H54 (cell line): ENCODE results near the gene CD276.

Source experiments
- DNase-seq: peaks from one replicate; pipeline ENCODE4 v3.0.0; 2011; ENCODE audit warnings: low spot score, mixed read lengths; ENCODE audit not compliant: insufficient read length
- FAIRE-seq: peaks from 3 replicates; lab custom pipeline; 2011; peaks lifted over from hg19 to GRCh38; lab: Jason Lieb, UNC
- POLR2A ChIP-seq: IDR thresholded peaks from 2 replicates; pipeline ENCODE4 v1.6.1; 2011; ENCODE audit warnings: low read depth, mild to moderate bottlenecking, low read length

CD276 gene

GRCh38 chr15:73737535-73737934 lies 53.4 kb downstream of the CD276 start:
- DNase-seq, result no peak
- no peak for TF ChIP-seq POLR2A
- FAIRE-seq, result no peak

GRCh38 chr15:73740152-73741048 lies 56.2 kb downstream of the CD276 start:
- FAIRE-seq (no peak), DNase-seq (no peak)

GRCh38 chr15:73741321-73741836 lies 57.2 kb downstream of the CD276 start:
- TF ChIP-seq POLR2A, result no peak
- DNase-seq, result no peak
- no peak for FAIRE-seq

More at GRCh38 chr15:73740152-73741048, 56.2 kb downstream of the CD276 start:
- TF ChIP-seq POLR2A, result no peak

DNA sequence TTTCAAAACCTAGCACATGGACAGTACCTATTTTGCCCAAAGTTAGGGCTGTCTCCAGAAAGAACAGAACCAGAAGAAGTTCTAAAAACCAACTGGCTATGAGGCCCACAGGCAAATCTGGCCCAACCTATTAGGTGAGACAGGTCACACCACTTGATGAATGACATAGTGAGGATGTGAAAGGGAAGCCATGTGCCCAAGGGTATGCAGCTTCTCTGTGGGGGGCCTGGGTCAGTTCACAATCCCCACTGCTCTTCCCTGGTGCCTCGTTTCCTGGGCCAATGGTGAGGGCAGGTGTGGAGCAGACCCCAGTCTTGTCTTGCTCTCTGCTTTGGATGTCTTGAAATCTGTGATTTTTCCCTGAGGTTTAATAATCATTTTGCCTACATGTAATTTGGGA lies 60.1 kb downstream of the CD276 start:
- FAIRE-seq (no peak), DNase-seq (no peak)
- TF ChIP-seq POLR2A, result no peak

DNA sequence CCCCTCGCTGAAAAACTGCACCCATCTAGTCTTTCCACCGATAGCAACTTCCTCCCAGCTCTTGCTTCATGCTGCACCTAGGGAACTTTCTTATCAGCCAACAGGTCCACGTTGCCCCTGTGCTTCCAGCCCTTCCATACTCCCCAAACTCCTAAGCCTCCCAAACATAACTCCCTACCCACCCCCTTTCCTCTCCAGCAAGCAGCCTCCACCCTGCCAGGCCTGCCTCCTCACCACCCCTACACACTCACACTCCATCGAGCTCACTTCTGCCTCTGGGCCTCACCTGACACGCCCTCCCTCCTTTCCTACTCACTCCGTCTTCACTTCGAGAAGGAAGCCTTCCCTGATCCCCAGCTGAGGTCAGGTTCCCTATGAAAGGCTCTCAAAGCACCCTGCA lies 60.9 kb downstream of the CD276 start:
- DNase-seq (no peak), FAIRE-seq (no peak)
- no peak for TF ChIP-seq POLR2A

DNA sequence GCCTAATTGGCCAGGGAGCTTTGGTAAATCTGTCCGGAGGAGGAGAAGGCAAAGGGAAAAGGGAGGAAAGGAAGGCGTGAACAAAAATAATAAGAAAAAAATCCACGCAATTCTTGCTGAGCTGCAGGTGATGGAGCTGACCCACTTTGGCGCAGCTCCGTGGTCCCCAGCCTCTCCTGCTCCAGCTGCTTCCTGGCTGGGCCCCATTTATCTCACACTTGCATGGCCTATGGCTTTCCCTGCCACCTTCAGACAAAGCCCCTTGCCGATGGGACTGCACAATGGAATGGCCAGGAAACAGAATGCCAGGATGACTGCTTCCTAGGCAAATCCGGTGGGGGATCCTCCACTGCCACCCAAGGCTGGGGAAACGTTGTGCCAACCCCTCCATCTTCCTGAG lies 62.1 kb downstream of the CD276 start:
- TF ChIP-seq POLR2A, result no peak
- FAIRE-seq, result no peak
- DNase-seq, result no peak

DNA sequence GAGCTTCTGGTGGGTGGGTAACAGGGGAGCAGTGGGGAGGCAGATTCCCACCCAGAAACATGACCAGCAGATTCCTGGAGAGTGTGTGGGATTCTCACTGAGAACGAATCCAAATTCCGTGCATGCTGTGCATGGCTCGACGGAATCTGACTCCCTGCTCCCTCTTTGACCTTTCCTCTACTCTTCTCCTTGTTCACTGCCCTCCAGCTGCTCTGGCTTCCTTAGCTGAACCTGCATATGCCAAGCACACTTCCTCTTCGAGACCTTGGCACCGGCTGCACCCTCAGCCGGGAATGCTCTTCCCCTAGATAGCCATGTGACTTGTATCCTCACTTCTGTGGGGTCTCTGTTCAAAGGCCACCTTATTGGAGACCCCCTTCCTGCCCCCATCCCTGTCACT lies 62.7 kb downstream of the CD276 start:
- FAIRE-seq (no peak), DNase-seq (no peak)
- no peak for TF ChIP-seq POLR2A

GRCh38 chr15:73747847-73748590 lies 63.8 kb downstream of the CD276 start:
- no peak for DNase-seq
- TF ChIP-seq POLR2A, result no peak
- no peak for FAIRE-seq

DNA sequence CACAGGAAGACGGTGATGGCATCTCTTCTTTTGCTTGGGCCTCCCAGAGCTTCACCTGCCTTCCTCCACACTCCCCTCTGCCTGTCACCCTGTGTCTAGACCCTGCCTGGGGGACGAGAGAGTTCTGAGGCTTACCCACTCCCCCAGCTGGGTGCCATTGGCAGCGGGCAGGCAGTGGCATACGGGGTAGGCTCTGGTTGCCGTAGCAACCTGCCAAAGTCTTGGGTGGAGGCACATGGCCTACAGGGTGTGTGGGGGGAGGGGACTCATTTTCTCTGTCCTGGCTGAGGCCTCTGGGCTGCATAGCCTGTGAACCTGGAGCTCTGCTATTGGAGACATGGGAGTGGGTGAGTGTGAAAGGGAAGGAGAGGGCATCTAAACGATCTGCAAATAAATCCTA lies 64.5 kb downstream of the CD276 start:
- DNase-seq (no peak), FAIRE-seq (no peak)
- TF ChIP-seq POLR2A, result no peak

GRCh38 chr15:73749533-73749932 lies 65.3 kb downstream of the CD276 start:
- no peak for TF ChIP-seq POLR2A
- no peak for FAIRE-seq
- no peak for DNase-seq

- FAIRE-seq (no peak), DNase-seq (no peak)
- no peak for TF ChIP-seq POLR2A
Measured at GRCh38 chr15:73749971-73750370, 65.8 kb downstream of the CD276 start.

- no peak for TF ChIP-seq POLR2A
- FAIRE-seq, result no peak
- no peak for DNase-seq
Measured at GRCh38 chr15:73750438-73750837, 66.3 kb downstream of the CD276 start.

DNA sequence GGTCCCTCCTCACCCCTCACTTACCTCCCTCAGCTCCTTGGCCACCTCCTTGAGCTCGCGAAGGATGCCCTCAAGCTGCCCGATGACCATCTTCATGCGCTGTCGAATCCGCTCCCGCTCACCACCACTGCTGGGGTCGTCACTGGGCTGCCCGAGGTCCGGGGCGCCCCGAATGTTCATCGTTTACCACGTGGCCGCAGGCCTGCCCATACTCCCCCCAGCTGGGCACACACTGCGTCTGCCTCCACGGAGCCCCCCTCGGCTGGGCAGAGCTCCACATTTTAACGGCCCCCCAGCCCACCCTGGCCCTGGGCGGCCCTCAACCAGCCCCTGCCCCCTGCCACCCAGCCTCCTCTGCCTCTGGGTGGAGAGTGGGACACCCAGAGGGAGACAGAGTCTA lies 66.8 kb downstream of the CD276 start:
- DNase-seq, result no peak
- no peak for FAIRE-seq
- TF ChIP-seq POLR2A, result no peak

DNA sequence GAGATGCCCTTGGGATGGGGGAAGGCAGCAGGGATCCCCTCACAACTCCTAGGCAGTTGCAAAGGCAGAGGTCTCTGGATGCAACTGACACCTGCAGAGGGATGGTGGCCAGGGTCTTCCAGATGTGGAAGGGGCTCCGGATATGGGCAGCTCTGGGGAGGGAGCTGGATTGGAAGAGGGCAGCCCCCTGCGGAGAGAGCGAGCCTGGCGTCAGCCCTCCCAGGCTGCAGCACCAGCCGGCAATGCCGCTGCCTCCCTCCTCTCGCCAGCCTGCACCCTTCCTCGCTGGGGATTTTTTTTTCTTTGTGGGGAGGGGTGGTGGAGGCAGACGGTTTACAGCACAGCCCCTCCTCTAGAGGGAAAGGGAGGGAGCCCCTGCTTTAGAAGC lies 67.3 kb downstream of the CD276 start:
- no peak for TF ChIP-seq POLR2A
- FAIRE-seq (no peak), DNase-seq (no peak)
